ENCODE data around the gene SLC12A1.

SLC12A1 gene

DNA sequence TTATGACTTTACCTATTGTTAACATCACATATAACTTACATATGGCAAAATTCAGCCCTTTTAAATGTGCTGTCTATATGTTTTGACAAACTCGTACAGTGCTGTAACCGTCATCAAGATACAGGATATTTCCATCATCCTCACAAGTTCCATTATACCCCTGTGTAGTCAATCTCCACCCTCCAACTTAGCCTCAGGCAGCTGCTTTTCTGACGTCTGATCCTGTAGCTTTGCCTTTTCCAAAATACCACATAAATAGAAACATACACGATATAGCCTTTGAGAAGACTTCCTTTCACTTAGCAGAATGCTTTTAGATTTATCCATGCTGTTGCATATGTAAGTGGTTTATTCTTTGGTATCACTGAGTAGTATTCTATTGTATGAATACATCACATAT, 47.1 kb downstream of the SLC12A1 start:
- TF ChIP-seq, protein P1, sequence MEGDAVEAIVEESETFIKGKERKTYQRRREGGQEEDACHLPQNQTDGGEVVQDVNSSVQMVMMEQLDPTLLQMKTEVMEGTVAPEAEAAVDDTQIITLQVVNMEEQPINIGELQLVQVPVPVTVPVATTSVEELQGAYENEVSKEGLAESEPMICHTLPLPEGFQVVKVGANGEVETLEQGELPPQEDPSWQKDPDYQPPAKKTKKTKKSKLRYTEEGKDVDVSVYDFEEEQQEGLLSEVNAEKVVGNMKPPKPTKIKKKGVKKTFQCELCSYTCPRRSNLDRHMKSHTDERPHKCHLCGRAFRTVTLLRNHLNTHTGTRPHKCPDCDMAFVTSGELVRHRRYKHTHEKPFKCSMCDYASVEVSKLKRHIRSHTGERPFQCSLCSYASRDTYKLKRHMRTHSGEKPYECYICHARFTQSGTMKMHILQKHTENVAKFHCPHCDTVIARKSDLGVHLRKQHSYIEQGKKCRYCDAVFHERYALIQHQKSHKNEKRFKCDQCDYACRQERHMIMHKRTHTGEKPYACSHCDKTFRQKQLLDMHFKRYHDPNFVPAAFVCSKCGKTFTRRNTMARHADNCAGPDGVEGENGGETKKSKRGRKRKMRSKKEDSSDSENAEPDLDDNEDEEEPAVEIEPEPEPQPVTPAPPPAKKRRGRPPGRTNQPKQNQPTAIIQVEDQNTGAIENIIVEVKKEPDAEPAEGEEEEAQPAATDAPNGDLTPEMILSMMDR (IDR thresholded peaks at IDR 0.05; ENCODE audit: low read depth, low read length): no peak
- no peak overlapping the region for H3K4me3 ChIP-seq (replicated peaks in 1 of 2; ENCODE audit: low read depth in 2 of 2, low read length in 2 of 2)
- no peak for DNase-seq (ENCODE audit: low read depth in 2 of 2)

DNA sequence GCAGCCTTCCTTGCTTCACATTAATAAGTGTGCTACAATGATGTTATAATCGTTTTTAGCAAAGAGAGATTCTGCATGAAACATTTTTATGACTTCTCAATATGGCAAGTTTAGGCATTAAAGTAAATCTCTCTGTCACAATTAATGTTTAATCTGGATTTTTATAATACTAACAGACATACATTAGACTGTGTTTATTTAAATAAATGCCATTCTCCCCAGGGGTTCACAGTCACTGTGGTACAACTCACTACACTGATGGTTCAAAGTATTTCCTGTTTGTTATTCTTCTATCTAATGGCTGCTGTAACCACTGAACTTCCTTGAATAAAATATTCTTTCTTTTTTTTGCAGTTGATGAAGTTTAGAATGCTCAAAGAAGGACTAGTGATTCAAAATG, 59.0 kb downstream of the SLC12A1 start:
- TF ChIP-seq, protein P1 (IDR thresholded peaks at IDR 0.05; ENCODE audit: low read depth, low read length): no peak
- no peak overlapping the region for H3K4me3 ChIP-seq (replicated peaks in 1 of 2; ENCODE audit: low read depth in 2 of 2, low read length in 2 of 2)

DNA sequence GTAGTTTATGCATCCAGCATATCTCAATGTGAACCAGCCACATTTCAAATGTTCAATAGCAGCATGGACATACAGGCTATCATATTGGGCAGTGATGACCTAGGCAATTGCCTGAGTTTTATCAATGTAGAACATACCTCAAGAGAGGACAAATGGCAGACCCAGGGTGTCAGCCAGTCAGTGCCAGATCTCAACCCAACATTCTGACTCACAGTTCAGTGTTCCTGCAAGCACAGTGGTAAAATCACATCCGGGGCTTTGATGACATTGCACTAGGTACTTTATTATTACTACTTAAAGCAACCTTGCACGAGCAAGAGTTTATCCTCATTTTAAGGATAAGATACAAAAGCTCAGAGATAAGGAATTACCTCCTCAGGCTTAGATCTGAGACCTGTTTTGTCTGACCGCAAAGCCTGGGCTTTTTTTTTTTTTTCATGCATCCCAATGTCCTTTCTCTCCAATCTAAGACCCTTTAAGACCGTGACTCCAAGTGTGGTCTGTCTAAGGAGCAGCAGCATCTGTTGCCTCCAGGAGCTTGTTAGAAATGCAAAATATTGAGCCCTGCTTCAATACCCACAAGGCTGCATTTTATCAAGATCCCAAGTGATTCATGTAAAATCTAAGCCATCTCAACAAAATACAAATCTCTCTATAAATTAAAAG, 60.1 kb downstream of the SLC12A1 start:
- TF ChIP-seq, protein P1 (IDR thresholded peaks at IDR 0.05; ENCODE audit: low read depth, low read length): no peak
- peak in 1 of 2 donors; percentile 30 for DNase-seq (ENCODE audit: low read depth in 2 of 2)
- H3K4me3 ChIP-seq (replicated peaks in 1 of 2; ENCODE audit: low read depth in 2 of 2, low read length in 2 of 2): no peak overlapping the region

More for the DNA sequence above, 59.0 kb downstream of the SLC12A1 start:
- DNase-seq (ENCODE audit: low read depth in 2 of 2): no peak

DNA sequence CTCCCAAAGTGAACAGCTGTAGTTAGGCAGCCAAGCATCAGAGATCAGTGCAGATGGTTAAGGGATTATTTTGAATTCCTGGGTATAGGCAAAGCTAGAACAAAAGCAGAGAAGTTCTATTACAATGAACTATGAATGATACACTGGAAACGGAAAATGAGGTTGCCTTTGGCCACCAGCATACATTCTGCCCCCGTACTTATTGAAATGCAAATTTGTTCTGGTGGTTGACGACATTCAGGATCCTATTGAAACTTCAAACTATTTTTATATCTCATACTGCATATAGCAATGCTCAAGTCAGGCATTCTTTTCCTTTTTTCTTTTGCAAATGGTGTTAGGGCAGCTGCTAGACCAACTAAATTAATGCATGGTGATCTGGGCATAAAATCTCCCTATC, 61.7 kb downstream of the SLC12A1 start:
- no peak overlapping the region for H3K4me3 ChIP-seq (replicated peaks in 1 of 2; ENCODE audit: low read depth in 2 of 2, low read length in 2 of 2)
- no peak for DNase-seq (ENCODE audit: low read depth in 2 of 2)
- TF ChIP-seq, protein P1 (IDR thresholded peaks at IDR 0.05; ENCODE audit: low read depth, low read length): no peak

DNA sequence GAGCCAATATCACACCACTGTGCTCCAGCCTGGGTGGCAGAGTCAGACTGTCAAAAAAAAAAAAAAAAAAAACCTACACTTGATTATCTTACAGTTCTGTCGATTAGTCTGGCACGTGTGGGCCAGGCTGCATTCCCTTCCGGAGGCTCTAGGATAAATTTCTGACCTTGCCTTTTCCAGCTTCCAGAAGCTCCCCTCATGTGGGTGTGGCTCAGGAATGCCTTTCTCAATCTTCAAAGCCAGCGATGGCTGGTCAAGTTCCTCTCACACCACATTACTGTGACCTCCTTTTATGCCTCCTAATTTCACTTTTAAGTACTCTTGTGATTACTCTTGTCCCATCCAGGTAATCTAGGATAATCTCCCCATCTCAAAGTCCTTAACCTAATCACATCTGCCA, 66.9 kb downstream of the SLC12A1 start:
- no peak for DNase-seq (ENCODE audit: low read depth in 2 of 2)
- TF ChIP-seq, protein P1 (IDR thresholded peaks at IDR 0.05; ENCODE audit: low read depth, low read length): no peak
- H3K4me3 ChIP-seq (replicated peaks in 1 of 2; ENCODE audit: low read depth in 2 of 2, low read length in 2 of 2): no peak overlapping the region

DNA sequence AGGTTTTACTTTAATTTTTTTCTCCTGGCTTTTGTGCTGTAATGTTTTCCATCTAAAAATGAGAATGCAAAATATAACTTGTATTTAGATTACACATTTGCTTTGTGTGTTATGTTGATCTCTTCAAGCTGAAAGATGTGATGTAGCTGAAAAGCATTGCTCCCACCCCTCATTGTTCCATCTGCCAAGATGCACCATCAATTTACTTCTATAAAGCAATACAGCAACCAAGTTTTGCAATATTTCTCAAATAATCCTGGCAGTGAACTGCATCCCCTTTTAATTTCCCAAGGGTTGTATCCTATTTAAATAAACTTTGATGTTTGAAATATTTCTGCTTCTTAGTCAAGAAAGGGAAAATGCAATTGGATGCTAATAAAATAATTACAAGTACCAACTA, 72.6 kb downstream of the SLC12A1 start:
- H3K4me3 ChIP-seq (replicated peaks in 1 of 2; ENCODE audit: low read depth in 2 of 2, low read length in 2 of 2): no peak overlapping the region
- TF ChIP-seq, protein P1 (IDR thresholded peaks at IDR 0.05; ENCODE audit: low read depth, low read length): no peak
- no peak for DNase-seq (ENCODE audit: low read depth in 2 of 2)

DNA sequence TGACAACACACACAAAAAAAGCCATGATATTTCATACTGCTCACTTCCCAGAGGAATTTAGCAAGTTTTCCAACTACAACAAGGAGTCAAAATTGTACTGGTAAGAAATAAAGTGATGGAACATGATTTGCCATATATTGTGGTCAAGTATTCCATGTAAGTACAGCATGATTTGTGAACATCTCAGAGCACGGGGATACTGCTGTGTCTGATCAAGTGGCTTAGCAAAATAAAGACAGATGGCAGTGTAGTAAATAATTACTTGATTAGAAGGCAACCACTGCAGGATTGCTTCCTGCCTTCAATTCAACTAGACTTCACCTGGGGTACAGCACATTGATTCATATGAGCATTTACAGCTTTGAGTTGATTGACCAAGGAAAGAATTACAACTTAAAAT, 73.5 kb downstream of the SLC12A1 start:
- H3K4me3 ChIP-seq (replicated peaks in 1 of 2; ENCODE audit: low read depth in 2 of 2, low read length in 2 of 2): no peak overlapping the region
- TF ChIP-seq, protein P1 (IDR thresholded peaks at IDR 0.05; ENCODE audit: low read depth, low read length): no peak
- DNase-seq (ENCODE audit: low read depth in 2 of 2): no peak

All from cardiac fibroblast (primary cell).